ENCODE measurements around the gene HIVEP2.

Gene HIVEP2

DNA sequence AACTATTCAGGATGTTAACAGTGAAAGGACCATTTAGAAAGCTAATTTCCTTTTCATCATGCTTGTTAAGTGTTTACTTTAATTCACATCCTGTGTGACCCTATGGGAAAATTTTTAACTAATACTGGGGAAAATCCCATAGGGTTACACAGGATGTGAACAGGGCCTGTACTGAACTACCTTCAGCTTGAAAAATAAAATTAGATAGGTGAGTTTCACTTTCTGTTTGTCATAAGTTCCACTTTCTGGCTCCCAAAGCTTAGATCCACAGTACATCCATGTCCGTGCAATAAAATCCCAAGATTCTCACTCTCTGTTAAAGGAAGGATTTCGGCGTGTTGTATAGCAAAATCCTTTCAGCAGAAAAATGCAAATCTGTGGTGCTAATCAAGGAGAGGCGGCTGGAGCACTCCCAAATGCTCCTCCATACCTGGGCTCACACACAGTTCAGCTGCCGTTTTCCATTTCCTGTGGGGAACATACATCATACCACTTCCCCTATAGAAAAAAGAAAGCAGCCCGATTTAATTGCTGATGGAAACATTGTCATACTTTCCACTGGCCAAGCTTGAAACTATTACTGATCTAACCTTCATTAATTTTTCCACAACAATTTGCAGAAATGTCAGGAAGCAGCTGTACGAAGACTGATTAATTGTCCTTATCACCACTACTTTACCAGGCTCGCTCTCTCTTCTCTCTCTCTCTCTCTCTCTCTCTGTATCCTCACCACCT, 125.2 kb downstream of the HIVEP2 start:
- peak; percentile 36 for DNase-seq (ENCODE audit: low spot score)

DNA sequence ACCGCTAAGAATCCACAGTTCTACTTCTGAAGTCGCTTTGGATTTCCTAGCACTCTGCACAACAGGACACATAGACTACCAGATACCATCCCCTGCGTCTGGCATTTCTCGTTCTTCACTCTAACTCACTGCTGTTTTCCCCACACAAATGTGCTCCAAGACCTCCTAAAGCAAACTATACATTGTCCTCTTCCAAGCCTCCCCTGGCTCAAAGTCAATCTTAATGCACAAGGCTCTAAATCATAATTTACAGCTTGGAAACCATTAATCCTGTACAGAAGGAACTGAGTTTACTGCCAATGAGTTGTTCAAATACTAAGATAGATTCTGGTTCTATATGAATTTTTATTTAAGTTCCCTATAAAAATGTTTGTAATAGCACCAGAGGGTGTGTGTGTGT, 128.5 kb downstream of the HIVEP2 start:
- DNase-seq (ENCODE audit: low spot score), result no peak

DNA sequence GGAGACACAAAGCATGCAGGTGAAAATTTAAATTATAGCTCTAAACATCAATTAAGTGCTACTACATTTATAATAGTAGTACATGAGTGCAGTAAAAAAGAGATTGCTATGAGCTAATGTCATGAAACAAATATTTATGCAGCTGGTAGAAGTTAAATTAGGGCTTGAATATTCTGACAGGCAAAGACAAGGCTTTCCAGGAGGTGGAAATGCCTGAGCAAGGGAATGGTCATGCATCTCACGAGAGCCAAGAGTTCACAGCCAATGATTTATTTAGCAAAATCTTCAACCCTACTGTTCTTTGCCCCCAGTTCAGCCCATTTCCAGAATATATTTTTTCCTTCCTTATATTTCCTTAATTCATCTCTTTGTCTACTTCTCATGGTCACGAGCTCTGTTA, 128.9 kb downstream of the HIVEP2 start:
- DNase-seq (ENCODE audit: low spot score), result no peak

DNA sequence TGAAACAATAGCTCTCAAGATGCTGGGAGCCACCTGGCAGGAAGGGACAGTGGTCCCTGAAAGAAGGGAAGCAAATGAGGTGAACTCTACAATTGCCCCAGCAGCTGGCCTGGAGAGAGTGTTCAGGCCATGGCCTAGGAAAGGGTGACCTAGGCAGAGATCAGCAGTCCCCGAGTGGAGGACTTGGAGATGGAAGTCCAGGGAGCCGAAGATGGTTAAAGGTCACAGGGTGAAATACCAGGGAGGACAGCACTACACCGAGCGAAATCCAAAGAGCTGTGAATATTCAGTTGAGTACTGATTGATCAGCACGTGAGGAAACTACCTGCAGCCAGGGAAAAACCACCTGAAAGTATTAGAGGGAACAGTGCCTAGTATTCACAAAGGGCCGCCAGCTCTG, 133.1 kb downstream of the HIVEP2 start:
- DNase-seq (ENCODE audit: low spot score), result no peak

DNA sequence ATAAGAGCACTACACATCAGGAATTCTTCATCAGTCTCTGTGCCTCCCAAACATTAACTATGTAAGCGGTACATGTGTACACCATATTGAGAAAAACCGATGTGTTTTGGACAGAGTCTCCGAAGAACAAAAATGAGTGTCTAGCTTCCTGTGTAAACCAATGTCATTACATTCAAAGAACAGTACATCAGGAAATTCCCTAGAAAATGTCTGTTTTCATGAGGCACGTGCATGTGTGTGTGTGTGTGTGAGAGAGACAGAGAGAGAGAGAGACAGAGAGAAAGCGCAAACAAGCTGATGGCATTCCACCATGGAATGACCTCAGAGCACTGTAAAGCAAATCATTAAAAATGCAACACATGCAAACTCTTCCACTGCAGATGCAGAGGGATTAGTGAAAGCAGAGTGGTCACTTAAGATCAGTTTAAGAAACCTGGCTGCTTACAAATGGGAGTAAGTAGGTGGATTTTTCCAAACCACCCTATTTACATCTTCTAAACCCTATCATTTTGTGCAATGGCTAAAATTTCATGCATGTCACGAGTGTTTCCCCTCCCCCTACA, 133.9 kb downstream of the HIVEP2 start:
- DNase-seq (ENCODE audit: low spot score), result no peak

DNA sequence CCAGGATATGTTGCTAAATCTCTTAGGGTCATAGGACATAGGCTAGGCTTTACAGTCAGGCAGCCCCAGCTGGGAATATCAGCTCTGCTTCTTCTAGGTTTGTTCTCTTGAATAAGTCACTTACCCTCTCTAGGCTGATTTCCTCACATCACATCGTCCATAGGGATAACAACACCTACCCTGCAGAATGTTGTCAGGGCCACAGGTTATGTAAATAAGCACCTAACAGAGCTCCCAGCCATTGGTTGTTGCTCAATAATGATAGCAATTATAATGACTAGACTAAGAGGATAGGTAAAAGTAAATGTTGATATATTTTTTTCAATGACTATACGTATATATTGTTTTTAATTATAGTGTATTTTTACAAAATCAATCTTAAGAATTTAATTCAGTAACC, 135.0 kb downstream of the HIVEP2 start:
- DNase-seq (ENCODE audit: low spot score), result no peak

DNA sequence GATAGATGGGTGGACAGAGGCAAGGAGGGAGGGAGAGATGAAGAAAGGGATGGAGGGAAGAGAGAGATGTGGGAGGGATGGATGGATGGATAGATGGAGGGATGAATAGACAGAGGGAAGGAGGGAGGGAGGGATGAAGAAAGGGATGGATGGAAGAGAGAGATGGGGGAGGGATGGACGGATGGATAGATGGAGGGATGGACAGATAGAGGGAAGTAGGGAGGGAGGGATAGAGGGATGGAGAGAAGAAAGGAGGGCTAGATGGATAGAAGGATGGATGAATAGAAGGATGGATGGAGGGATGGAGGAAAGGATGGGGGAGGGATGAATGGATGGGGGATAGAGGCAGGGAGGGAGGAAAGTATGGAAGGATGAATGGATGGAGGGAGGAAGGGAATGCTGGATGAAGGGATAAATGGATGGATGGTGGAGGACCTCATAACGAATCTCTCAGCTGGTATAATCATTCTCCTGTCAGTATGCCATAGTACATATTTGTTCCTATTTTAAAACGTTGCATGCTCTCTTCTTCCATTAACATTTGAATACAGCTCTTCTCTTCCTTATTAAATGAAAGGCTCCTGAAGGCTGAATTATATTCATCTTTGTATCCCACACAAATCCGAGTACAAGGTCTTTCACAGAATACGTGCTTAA, 136.4 kb downstream of the HIVEP2 start:
- no peak for DNase-seq (ENCODE audit: low spot score)

DNA sequence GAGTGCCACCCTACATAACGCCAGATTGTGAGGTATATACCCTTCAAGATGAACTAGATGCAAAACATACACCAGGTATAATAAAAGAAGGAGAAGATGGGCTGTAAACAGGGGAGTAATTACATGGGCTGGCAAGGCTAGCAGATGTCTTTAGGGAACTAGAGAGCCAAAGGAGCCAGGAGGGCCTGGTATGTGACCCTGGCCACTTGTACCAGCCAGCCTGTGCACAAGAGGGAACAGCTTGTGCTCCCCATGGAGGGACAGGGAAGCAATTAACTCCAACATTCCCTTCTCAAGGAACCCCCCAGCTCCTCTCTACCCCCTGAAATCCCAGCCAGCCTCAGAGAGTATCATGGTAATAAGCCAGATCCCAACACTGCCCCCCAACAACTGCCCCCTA, 139.9 kb downstream of the HIVEP2 start:
- no peak for DNase-seq (ENCODE audit: low spot score)

DNA sequence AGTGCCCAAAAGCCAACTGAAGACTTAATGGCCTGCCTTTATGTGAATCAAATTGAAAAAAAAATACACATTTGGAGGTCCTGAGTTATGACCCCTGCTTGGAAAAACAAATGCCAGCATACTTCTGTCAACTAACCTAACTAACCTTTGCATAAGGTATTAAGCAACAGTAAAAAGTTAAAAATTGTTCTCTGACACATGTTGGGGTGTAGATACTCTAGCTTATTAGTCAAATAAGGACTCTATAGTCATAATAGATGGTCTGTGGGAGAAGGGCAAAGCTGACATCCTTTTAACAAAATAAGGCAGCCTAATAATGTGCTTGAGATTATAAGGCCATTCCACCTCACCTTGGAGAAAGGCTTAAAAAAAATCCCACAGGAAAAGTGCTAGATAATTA, 140.5 kb downstream of the HIVEP2 start:
- DNase-seq (ENCODE audit: low spot score), result no peak

DNA sequence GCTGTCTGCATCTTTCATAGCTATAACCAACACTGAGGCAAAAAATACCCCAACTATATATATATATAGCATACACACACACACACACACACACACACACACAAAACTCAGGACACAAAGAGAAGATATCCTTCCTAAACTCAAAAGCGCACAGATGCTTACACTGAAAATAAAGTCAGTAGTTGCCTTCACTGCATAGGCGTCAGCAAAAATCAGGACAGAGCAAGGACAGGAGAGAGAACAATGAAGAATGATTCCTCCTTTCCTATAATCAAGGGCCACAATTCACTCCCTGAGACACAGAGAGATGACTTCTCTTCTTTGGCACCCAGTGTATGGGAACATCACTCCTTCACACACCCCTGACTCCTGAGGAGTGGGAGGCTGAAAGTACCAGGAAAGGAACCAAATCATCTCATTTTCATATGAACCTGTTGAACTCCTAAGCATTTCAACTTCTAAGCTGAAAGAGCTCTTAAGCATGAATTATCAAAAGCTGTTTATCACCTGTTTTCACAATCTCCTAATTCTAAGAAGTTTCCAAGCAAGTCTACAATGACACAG, 141.4 kb downstream of the HIVEP2 start:
- no peak for DNase-seq (ENCODE audit: low spot score)

DNA sequence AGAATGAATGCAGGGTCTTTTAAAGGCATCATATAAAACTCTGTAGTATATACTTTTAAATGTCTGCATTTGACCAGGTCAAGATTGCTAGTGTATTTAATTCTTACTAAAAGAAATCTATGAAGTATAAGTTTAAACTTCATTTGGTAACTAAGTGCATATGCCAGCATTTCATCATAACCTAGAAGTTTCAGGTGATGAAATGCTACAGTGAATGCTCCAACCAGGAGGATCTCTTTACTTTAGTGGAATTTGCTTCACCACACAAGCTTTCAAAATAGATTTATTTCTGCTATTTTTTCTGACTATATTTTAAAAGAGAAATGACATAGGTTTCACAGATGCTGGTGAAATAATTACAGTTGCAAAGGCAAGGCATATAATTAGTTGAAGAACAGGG, 141.9 kb downstream of the HIVEP2 start:
- DNase-seq (ENCODE audit: low spot score), result no peak

DNA sequence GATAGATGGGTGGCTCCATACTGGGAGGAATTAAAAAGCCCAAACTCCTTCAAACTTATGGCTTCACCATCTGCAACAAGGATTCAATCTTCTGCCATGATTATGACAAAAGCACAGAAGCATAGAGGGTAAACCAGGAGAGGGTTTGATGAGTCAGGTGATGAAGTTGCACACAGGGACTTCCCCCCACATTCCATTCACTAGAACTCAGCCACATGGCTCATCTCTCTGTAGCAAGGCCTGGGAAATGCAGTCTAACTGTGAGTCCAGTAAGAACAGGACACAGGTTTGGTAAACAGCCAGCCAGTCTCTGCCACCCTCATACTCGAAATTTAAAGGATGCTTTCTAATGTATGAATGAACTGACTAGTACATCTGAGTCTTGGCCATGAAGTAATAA, 142.9 kb downstream of the HIVEP2 start:
- peak; percentile 63 for DNase-seq (ENCODE audit: low spot score)

DNA sequence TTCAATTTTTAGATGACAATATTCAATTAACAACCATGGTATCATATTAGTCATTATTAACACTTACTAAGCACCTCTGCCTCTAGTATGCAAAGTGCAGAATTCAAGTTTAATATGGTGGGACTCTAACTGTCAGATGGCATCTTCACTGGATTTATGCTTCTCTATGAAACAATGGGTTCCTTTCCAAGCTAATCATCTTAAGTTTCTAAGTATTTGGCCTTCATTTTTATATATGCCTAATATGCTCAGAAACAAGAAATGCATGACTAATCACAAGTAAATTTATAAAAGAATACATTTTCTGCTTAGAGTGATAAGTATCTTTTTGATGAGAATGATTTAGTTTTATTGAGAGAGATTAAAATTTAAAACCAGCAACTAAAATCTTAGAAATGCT, 144.7 kb downstream of the HIVEP2 start:
- no peak for DNase-seq (ENCODE audit: low spot score)

DNA sequence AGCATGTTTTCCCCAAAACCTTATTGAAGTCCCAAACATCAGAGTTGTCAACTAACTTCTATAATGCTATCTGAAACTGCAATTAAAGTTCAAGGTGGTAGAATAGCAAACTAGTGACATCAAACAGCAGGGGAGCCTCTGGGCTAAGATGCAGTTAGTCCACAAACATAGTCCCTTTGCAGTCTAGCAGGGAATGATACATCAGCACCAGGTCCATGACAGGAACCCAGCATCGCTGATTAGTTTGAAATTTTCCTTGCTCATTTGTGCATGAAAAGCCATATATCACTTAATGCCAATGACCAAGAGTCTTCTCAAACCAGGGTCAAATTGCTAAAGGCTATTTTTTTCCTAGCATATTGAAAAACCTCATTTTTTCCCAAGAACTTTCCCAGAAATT, 145.3 kb downstream of the HIVEP2 start:
- no peak for DNase-seq (ENCODE audit: low spot score)

DNA sequence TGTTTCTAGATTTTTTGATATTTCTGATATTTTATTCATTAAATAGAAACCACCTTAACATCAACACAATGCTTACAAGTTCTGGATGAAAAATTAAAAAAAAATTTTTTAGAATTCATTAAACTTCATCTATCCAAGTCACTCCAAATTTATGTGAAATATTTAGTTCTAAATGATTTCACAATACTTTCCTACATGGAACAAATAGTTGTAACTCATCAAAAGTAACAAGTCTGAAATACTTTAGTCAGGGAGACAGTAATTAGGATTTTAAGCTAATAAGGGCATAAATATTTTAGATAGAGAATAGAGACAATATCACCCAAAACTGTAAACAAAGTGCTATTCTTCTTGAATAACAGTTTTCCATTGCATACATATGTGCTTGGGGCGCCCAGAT, 147.8 kb downstream of the HIVEP2 start:
- DNase-seq (ENCODE audit: low spot score), result no peak

DNA sequence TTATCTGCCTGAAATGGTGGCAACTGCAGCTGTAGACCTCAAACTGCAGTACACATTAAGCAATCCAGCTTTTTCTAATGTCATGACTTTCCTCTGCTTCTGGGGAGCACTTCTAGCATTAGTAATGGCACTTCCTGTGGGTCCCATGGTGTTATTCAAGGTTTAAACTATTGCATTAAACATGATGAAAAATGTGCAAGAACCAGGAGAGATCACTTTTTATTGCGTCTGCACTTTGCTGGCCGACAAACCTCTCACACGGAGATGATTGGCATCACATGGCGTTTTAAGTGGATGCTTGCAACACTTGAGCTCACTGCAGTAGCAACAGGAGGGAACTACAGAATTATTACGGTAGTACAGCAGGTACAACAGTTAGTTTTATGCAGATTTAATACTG, 148.4 kb downstream of the HIVEP2 start:
- no peak for DNase-seq (ENCODE audit: low spot score)

DNA sequence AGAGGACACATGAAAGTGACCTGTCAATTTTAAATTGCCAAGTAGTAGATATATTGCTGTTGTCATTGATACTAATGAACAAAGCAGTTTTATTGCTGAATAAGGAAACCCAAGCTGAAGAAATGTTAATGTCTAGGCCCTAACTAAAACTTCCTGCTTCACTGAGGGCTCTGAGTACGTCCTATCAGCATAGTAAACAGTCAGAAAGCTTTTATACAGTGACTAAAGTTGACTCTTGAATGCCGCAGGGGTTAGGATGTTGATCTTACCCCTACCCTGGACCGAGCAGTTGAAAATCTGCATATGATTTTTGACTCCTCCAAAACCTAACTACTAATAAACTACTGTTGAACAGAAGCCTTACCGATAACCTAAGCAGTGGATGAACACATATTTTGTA, 149.0 kb downstream of the HIVEP2 start:
- DNase-seq (ENCODE audit: low spot score), result no peak

DNA sequence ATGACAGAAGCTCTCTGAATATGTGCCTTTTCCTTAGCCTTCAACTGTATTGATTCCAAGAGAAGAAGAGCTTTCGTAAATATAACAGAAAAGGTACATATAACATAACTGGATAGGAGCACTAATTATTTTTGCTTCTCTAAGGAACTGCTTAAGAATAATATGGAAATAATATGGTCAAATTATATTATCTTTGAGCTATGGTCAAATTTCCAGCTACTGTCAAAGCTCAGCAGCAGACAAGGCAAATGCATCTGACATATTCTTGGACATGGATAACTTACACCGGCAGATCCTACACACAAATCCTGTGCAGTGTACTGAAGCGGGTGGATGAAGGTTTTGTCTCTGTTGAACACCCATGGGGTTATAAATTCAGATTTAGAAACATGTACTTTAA, 150.6 kb downstream of the HIVEP2 start:
- no peak for DNase-seq (ENCODE audit: low spot score)

DNA sequence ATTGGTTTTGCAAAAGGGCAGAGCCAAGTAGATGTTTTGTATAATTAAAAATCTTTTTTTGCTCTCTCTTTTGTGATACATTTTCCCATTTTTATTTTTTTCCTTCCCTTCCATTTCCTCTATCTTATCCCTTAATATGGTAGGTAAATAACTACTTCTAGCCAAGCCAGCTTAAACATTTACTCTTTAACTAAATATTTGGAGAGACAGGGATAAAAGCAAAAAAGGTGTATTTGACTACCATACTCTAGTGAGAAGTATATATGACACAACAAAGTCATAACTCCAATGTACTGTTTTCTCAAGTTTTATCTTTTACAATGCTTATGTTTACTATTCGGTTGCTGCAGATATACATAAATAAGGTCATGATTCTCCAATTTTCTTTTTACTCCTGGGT, 154.7 kb downstream of the HIVEP2 start:
- no peak for DNase-seq (ENCODE audit: low spot score)

DNA sequence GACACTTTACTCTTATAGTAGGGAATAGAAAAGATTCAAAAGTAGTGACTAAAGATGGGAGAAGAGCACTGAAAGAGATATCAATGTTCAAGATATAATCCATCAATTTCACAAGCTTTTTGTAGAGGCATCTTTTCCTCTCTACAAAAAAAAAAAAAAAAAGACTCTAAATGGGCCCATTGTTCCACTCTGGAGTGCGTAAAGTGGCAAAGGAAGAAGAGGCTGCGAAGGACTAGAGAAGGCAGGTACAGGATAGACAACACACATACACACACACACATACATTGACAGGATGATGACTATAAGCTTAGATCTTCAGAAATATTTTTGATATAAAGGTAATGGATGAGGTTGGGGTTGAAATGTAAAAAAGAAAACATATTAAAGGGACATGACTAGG, 157.6 kb downstream of the HIVEP2 start:
- DNase-seq (ENCODE audit: low spot score), result no peak

DNA sequence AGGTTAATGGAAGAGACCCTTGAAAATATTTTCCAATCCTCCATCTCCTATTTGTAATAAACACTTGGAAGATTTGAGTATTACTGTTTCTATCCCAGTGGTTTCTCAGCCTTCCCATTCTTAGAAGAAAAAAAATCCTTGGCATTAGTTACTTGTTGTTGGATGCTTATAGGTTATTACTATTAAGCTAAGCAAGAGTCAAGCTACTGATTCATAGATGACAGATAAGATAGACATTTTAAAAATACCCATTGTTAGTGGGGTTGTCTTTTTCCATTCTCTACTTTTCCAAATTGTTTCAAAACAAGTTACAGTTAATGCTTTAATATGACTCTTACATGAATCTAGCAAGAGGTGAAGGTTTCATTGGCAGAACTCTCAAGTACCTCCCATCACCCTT, 158.5 kb downstream of the HIVEP2 start:
- DNase-seq (ENCODE audit: low spot score), result no peak

DNA sequence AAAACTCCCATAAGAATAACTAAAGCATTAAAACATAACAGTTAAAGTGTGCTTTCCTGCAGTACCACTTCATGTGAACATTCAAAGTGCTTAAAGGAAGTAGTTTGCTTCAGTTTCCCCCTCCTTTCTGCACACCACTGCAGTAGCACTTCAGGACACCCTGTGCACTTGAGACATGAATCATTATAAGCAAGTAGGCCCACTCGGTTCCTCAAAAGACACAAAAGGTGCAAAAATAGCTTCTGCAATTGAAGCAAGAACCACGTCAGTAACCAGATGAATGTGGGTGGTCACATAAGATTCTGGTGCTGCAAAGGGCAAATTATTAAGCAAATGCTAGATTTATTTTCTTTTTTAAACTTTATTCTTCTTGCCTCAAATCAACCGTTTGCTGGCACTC, 160.6 kb downstream of the HIVEP2 start:
- DNase-seq (ENCODE audit: low spot score), result no peak

DNA sequence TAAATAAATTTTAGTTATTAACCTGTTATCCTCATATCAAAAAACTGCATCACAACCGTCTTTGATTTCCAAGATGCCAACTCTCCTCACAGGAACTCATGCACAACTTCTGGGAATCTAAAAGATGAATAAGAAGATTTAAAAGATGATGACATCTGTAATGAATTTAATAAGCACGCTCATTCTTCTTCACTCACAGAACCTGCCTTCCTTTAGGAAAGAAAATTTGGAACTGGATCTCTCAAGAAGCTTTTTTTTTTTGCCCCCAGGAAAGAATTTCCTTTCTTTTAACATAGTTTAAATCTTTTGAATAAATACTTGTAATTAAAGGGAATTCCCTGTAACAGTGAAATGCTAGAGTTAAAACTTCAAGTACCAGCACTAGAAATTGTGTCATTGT, 161.5 kb downstream of the HIVEP2 start:
- no peak for DNase-seq (ENCODE audit: low spot score)

DNA sequence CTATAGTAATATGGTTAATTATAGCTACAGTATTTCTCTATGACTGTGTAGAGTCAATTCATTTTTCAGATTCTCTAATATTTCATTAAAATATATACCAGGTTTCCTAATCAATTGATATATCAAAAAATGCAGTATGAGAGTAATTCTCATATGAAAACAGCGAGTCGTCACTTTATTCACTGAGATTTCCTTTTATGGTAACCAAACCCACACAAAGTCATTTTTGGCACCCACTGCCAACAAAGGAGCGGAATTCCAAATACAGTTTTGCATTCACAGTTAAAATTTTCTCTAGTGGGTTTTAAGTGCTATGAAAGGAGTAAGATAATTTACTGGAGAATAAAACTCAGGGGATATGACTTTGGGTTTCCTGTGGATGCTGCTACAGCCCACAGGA, 163.8 kb downstream of the HIVEP2 start:
- DNase-seq (ENCODE audit: low spot score), result no peak

All from SW480 (cell line).